Hematopoietic multipotent progenitor cell treated with erythropoietin and hydrocortisone succinate and interleukin-3 and kit ligand, for 4 days (in vitro differentiated cells): ENCODE measurements around the gene CDC42EP1.

Source experiments
- DNase-seq: peaks from one replicate; pipeline ENCODE4 v3.0.0-alpha.2; 2015

Gene CDC42EP1

DNA sequence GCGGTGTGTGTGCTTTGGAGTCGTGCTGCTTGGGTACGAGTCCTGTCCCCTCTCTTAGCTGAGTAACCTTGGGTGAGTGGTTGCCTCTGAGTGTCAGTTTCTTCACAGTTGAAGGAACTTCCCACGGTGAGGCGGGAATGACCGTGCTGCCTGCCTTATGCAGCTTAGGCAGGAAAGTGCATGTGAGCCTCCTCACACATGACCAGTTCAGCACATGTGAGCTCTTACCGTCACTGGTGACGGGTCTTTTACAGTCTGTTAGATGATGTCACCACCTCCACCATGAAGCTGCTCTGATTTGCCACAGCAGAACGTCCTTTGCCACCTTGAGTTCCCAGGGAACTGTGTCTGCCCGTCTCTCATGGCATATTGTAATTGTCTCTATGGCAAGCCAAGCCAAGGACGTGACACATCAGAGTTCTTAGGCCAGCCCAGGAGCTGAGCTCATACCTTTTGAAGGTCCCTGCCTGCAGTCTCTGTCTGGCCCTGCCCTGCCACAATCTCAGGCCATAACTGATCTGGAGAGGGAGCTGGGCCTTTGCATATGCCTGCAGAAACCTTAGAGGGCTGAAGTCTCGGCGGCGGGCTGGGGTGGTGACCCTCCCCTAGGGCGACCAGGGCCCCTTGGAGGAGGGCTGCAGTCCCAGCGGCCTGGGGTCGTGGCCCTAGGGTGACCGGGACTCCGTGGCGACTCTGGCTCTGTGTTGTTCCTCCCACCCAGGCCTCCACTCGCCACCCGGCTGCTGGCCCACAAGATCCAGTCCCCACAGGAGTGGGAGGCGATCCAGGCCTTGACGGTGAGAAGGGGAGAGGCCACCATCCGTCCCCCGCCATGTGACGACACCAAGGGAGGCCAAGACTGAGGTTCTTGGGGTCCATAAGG lies 56.2 kb downstream of the CDC42EP1 start:
- DNase-seq: no peak

DNA sequence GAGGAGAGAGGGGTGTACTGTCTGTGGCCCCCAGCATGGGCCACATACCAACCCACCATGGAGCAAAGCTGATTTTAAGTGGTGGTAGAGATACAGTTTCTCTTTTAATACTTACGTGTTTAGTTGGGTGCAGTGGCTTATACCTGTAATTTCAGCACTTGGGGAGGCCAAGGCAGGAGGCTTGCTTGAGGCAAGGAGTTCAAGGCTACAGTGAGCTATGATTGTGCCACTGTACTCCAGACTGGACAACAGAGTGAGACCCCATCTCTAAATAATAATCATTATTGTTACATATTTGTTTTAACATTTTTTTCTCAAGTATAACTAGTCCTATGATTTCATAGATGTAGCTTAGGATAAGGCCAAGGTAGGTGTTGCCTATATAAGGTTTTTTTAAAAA lies 57.2 kb downstream of the CDC42EP1 start:
- no peak for DNase-seq

DNA sequence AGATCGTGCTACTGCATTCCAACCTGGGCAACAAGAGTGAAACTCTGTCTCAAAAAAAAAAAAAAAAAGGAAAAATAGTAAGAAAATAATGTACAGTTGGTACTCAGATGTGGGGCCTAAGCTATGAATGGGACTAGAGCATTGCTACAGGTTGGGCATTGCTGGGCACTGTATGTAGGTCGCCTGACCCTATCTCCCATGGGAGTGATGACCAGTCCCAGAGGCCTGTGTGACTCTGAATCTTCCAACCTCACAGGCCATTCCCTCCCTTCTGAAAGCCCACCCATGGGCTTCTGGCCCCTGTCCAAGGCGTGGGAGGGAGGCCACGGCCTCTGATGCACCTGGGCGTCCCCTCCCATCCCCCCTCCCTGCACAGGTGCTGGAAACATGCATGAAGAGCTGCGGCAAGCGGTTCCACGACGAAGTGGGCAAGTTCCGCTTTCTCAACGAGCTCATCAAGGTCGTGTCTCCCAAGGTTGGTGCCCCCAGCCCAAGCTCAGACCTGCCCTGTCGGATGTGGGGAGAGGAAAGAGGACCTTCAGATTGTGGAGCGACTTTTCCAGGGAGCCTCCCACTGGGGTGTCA lies 57.9 kb downstream of the CDC42EP1 start:
- DNase-seq: no peak

DNA sequence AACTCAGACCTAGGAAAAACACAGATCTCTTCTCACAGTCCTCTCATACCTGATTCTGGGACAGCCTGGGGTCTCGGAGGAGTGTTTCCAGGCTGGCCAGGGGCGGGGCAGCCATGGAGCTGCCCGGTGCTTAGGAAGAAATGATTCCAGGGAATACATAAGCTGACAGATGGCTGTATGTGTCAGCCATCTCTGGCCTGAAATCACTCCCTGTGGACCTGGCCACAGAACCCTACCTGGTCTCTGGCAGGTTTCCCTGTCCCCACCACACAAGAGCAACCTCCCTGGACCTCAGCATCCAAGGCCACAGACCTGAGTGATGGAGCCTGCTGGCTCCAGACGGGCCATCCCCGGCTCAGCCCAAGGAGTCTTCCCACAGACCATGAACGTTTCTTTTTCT lies 58.4 kb downstream of the CDC42EP1 start:
- no peak for DNase-seq
